ENCODE measurements around the gene LMF1.
"Not testable (repeated sequence)": the region's sequence is repeated elsewhere in the genome, so short reads cannot be mapped to it uniquely, and the experiment has no call there.

LMF1 gene

DNA sequence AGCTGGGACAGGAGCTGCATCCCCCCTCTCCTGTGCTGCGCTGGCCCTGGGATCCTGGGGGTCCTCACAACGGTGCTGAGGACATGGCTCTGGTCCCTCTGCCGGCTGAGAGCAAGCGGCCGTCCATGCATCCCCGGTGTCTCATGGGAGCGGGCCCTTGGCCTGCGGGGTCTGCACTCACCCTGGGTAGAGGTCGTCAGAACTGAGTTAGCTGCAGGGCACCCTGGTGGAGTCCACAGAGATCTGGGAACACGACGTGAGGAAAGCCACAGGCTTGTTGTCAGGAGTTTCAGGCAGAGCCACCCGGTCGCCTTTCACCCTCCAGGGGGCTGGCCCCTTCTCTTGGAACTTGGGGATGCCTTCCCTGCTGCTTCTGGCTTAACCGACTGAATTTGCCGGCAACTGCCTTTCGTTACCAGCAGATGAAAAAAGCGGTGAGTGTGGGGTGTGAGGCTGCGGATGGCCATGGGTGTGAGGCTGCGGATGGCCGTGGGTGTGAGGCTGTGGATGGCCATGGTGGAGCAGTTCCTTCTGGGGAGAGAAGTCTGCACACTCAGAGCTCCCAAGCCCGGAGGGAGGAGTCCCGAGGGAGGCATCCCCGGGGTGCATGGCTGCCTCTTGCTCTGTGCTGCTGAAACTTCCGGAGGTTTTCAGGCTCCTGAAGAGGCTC lies 81.7 kb downstream of the LMF1 start:
- Histone ChIP-seq H3F3A (ENCODE audit: insufficient read depth) (no peaks in the 10 kb centered on the region), H3K9me3 (ENCODE audit: insufficient read depth, low read length) (no peaks in the 10 kb centered on the region), H3K27ac (ENCODE audit: low read depth, low read length) (no peak overlapping the region), H3K9me2 (replicated peaks; ENCODE audit: insufficient read depth, low read length) (no peaks in the 10 kb centered on the region), H3K4me2 (ENCODE audit: low read depth, low read length, poor library complexity, severe bottlenecking) (no peak overlapping the region), H3K4me3 (ENCODE audit: insufficient read depth, low read length, poor library complexity, severe bottlenecking) (no peak overlapping the region), H3K27me3 (ENCODE audit: low read length) (no peaks in the 10 kb centered on the region), H3K36me3 (ENCODE audit: low read length) (no peaks in the 10 kb centered on the region), H2AFZ (ENCODE audit: low read depth, low read length, severe bottlenecking) (no peak overlapping the region), H3K9ac (ENCODE audit: low read length) (no peak overlapping the region), H4K20me1 (ENCODE audit: low read depth, low read length) (no peaks in the 10 kb centered on the region), H3K79me2 (ENCODE audit: insufficient read depth, low read length) (no peaks in the 10 kb centered on the region)
- no peak for TF ChIP-seq EZH2phosphoT487 (conservative IDR thresholded peaks at IDR 0.05; ENCODE audit: low read length)
- TF ChIP-seq, protein P1, sequence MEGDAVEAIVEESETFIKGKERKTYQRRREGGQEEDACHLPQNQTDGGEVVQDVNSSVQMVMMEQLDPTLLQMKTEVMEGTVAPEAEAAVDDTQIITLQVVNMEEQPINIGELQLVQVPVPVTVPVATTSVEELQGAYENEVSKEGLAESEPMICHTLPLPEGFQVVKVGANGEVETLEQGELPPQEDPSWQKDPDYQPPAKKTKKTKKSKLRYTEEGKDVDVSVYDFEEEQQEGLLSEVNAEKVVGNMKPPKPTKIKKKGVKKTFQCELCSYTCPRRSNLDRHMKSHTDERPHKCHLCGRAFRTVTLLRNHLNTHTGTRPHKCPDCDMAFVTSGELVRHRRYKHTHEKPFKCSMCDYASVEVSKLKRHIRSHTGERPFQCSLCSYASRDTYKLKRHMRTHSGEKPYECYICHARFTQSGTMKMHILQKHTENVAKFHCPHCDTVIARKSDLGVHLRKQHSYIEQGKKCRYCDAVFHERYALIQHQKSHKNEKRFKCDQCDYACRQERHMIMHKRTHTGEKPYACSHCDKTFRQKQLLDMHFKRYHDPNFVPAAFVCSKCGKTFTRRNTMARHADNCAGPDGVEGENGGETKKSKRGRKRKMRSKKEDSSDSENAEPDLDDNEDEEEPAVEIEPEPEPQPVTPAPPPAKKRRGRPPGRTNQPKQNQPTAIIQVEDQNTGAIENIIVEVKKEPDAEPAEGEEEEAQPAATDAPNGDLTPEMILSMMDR (IDR thresholded peaks at IDR 0.05; ENCODE audit: insufficient read depth, low read length, poor library complexity, severe bottlenecking) = no peak

DNA sequence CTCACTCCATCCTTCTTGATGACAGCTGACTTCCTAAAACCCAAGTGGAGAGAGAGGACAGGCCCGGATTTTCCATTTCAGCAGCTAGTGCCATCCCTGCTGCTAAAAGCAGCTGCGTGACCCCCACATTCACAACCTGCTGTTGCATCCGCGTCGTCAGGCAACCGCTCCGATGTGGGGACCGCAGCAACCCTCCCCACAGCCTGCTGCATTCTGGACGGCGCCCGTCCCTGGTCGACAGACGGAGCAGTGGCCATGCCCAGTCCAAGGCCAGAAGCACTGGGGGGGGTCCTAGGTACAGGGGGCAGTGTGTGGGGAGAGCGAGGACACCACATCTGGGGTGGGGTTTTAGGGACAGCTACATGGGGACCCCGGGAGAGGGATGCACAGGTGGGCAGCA lies 82.3 kb downstream of the LMF1 start:
- H3K4me3 ChIP-seq (ENCODE audit: insufficient read depth, low read length, poor library complexity, severe bottlenecking); H3K27ac ChIP-seq (ENCODE audit: low read depth, low read length); H3K9me2 ChIP-seq (replicated peaks; ENCODE audit: insufficient read depth, low read length); H2AFZ ChIP-seq (ENCODE audit: low read depth, low read length, severe bottlenecking); H3K4me2 ChIP-seq (ENCODE audit: low read depth, low read length, poor library complexity, severe bottlenecking); H3K9ac ChIP-seq (ENCODE audit: low read length); H3K79me2 ChIP-seq (ENCODE audit: insufficient read depth, low read length); H3F3A ChIP-seq (ENCODE audit: insufficient read depth); H3K36me3 ChIP-seq (ENCODE audit: low read length); H3K9me3 ChIP-seq (ENCODE audit: insufficient read depth, low read length); H3K27me3 ChIP-seq (ENCODE audit: low read length); H4K20me1 ChIP-seq (ENCODE audit: low read depth, low read length): not testable (repeated sequence)

GRCh38 chr16:887846-888245 lies 82.9 kb downstream of the LMF1 start:
- Histone ChIP-seq H3K27me3 (ENCODE audit: low read length) (no peaks in the 10 kb centered on the region), H3K27ac (ENCODE audit: low read depth, low read length) (no peak overlapping the region), H3K4me2 (ENCODE audit: low read depth, low read length, poor library complexity, severe bottlenecking) (no peak overlapping the region), H3F3A (ENCODE audit: insufficient read depth) (no peaks in the 10 kb centered on the region), H3K9me3 (ENCODE audit: insufficient read depth, low read length) (no peaks in the 10 kb centered on the region), H2AFZ (ENCODE audit: low read depth, low read length, severe bottlenecking) (no peak overlapping the region), H3K9ac (ENCODE audit: low read length) (no peak overlapping the region), H4K20me1 (ENCODE audit: low read depth, low read length) (no peaks in the 10 kb centered on the region), H3K4me3 (ENCODE audit: insufficient read depth, low read length, poor library complexity, severe bottlenecking) (no peak overlapping the region), H3K36me3 (ENCODE audit: low read length) (no peaks in the 10 kb centered on the region), H3K79me2 (ENCODE audit: insufficient read depth, low read length) (no peaks in the 10 kb centered on the region), H3K9me2 (replicated peaks; ENCODE audit: insufficient read depth, low read length) (no peaks in the 10 kb centered on the region)
- TF ChIP-seq EZH2phosphoT487 (conservative IDR thresholded peaks at IDR 0.05; ENCODE audit: low read length) = no peak
- TF ChIP-seq, protein P1 (IDR thresholded peaks at IDR 0.05; ENCODE audit: insufficient read depth, low read length, poor library complexity, severe bottlenecking) = no peak

DNA sequence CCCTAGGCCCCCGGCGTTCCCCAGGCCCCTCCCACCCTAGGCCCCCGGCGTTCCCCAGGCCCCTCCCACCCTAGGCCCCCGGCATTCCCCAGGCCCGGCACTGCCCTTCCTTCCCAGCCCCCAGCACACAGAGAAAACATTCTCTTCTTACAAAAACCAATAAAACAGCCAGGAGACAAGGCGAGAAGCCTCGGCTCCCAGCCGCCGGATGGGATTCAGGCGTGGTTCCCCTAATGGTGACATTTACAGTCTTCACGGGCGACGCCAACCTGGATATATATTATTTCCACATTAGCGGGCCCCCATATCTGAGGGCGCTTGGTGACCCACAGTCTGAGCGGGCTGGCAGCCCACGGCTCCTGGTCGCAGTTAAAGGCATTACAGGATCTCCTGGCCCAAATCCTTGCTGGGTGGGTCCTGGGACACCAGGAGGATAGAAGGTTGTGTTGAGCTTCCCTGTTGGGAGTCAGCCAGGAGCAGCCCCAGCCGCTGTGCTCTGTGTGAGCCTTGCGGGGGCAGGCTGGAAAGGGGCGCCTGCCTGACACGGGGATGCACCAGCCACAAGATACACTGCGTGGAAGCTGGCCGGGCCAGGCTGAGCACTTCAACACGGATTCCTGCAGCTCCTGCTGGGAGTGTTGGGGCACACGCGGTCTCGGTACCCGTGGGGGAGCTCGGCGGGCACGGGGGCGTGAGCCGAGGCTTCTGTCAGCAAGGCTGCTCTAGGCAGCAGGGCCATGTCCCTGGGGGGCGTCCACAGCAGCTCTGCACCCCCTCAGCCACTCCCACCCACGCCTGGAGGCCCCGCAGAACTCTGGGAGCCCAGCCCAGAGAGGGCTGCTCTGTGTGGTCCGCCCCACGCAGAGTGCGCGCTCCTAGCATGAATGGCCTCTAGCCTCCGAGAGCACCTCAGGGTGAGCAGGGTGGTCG lies 83.7 kb downstream of the LMF1 start:
- Histone ChIP-seq H3K9me2 (replicated peaks; ENCODE audit: insufficient read depth, low read length) (no peaks in the 10 kb centered on the region), H3K27me3 (ENCODE audit: low read length) (no peaks in the 10 kb centered on the region), H3K36me3 (ENCODE audit: low read length) (no peaks in the 10 kb centered on the region), H3K9me3 (ENCODE audit: insufficient read depth, low read length) (no peaks in the 10 kb centered on the region), H3F3A (ENCODE audit: insufficient read depth) (no peaks in the 10 kb centered on the region), H3K4me3 (ENCODE audit: insufficient read depth, low read length, poor library complexity, severe bottlenecking) (no peak overlapping the region), H2AFZ (ENCODE audit: low read depth, low read length, severe bottlenecking) (no peak overlapping the region), H4K20me1 (ENCODE audit: low read depth, low read length) (no peaks in the 10 kb centered on the region), H3K9ac (ENCODE audit: low read length) (no peak overlapping the region), H3K79me2 (ENCODE audit: insufficient read depth, low read length) (no peaks in the 10 kb centered on the region), H3K27ac (ENCODE audit: low read depth, low read length) (no peak overlapping the region), H3K4me2 (ENCODE audit: low read depth, low read length, poor library complexity, severe bottlenecking) (no peak overlapping the region)
- no peak for TF ChIP-seq EZH2phosphoT487 (conservative IDR thresholded peaks at IDR 0.05; ENCODE audit: low read length)
- TF ChIP-seq, protein P1 (IDR thresholded peaks at IDR 0.05; ENCODE audit: insufficient read depth, low read length, poor library complexity, severe bottlenecking) = no peak

Data from SU-DHL-6 (cell line).